Activated CD4-positive, alpha-beta T cell treated with anti-CD3 and anti-CD28 coated beads, Interleukin-2, amount 50 U/mL, for 4 hours (primary cell): ENCODE data around the gene GHR.

ENCODE experiments used
- DNase-seq, 2 experiments: peaks; one replicate each; pipeline ENCODE4 v3.0.0-alpha.2; 2020

Gene GHR

DNA sequence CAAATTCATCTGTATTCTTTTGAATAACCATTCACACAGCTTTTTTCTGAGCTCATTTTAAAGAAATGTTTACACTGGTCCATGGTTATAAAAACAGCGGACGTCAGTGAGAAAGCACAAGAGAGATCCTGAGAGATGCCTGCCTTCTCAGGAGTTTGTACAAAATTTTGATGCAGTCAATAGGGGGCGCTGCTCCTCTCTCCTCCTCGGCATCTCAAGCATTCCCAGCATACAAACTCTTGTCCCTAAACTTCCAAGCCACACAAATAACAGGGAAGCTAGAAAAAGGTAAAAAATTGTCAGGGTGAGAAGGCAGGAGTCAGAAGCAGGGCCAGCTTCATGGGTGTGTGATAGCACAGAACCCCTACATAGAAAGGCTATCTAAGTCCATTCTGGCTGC, 322.2 kb downstream of the GHR start:
- DNase-seq: no peak

DNA sequence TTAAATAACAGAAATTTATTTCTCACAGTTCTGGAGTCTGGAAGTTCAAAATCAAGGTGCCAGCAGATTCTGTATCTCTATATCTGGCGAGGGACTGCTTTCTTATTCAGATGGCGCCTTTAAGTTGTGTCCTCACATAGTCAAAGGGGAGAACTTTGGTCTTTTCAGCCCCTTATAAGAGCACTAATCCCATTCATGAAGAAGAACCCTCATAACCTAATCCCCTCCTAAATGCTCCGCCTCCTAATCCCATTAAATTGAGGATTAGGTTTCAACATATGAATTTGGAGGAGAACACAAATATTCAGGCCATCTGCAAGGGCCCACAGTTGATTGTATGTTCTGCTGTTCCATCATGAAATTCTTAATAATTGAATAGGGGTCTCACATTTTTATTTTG, 322.6 kb downstream of the GHR start:
- DNase-seq: no peak

DNA sequence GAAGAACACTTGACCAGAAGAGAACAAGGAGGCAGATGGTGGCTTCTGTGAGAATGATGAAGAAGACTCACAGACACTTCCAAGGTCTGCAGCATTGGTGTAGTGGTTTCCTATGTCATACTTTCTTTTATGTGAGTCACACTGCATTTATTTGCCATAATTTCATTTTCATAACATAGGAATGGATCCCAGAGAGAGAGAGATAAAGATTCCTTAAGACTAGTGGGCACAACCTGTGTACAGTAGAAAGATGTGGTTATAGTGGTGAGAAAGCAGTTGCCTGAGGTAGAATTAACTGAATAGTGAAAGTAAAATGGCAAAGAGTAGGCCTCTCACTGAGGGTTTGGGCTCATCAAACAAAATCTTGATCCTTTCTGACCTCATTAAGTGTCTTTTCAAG, 325.8 kb downstream of the GHR start:
- no peak for DNase-seq

DNA sequence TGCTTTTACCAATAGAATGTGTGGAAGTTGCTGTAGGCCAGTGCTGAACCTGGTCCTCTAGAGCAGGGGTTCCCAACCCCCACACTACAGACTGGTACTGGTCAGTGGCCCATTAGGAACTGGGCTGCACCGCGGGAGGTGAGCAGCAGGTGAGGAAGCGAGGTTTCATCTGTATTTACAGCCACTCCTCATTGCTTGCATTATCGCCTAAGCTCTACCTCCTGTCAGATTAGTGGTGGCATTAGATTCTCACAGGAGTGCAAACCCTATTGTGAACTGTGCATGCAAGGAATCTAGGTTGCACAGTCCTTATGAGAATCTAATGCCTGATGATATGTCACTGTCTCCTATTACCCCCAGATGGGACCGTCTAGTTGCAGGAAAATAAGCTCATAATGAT, 327.3 kb downstream of the GHR start:
- DNase-seq: no peak

DNA sequence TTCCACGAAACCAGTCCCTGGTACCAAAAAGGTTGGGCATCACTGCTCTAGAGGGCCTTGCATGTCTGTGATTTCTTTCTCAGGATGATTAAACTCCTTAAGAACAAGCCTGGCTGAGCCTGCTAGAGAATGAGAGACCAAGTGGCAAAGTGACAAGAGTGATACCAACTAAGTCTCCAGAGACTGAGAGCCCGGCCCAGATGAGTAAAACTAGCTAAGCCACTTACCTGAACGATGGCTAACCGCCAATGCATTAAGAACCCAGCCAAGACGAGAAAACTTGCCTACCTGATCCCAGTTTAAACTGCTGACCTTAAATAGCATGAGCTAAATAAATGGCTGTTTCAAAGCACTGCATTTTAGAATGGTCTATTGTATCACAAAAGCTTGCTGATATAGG, 327.8 kb downstream of the GHR start:
- DNase-seq: no peak

DNA sequence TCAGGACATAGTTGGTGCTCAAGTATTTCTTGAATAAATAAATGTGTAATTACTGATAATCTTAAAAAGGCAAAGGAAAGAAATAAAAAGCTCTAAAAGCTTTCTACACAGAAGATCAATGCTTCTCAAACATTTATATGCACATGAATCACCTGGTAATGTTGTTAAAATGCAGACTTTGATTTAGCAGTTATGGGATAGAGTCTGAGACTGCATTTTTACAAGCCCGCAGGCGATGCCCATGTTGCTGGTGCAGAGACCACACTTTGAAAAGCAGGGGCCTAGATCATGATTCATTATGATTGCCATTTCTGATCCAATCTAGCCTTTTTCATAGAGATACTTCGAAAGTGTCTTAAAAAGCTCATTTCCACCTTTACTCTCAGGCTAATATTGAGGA, 329.9 kb downstream of the GHR start:
- DNase-seq: no peak

DNA sequence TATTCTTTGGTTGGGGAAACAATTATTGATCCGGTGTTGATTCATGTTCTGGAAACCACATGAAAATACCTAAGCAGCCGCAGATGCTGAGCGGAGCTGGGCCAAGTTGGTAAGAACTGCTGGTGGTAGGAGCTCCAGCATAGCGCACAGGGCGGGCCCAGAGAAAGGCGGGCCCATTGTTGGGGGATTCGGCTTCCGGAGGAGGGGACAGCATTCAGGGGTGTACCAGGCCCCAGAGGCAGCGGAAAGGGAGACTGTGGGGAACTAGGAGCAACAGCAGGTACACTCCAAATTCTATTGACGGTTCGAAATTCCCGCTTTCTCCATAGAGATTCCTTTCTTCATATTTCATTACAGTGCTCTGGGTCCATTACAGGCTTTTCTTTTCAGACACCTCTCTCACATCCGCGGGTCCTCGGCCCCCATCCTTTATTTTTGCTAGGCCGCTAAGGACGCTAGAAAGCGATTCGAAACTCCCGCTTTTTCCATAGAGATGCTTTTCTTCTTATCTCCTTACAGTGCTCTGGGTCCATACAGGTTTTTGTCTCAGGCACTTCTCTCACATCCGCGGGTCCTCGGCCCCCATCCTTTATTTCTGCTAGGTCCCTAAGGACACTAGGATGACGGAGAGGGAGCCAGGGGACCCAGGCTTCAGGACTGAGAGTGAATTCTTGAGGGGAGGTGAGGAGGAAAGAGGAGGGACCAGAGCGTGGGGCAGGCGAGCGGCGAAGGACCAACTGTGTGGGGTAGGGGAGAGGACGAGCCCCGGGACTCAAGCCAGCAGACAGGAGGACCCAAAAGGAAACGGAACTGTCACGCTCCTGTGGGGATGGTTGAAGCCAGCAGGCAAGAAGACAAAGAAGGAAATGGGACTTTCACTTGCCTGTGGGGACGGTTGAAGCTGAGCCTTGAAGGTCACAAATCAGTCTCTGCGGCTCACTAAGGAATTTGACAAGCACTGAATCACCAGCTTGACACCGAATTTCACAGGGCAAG, 333.7 kb downstream of the GHR start, which contains the start of gene CCDC152:
TSS of gene CCDC152 (plus strand) at position 213 of the 996 bp plus-strand sequence. CDS start 2,304 bp downstream, outside the sequence.
- DNase-seq: peak; percentile 45 to 46

DNA sequence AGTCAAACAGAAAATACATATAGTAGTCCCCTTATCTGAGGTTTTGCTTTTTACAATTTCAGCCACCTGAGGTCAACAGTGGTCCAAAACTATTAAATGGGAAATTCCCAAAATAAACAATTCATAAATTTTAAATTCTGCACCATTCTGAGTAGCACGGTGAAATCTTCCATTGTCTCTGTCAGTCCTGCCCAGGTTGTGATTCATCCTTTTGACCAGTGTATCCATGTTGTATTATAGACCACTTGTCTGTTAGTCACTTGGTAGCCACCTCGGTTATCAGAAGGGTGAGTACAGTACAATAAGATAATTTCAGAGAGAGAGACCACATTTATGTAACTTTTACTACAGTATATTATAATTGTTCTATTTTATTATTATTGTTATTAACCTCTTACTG, 336.2 kb downstream of the GHR start:
- DNase-seq: no peak

DNA sequence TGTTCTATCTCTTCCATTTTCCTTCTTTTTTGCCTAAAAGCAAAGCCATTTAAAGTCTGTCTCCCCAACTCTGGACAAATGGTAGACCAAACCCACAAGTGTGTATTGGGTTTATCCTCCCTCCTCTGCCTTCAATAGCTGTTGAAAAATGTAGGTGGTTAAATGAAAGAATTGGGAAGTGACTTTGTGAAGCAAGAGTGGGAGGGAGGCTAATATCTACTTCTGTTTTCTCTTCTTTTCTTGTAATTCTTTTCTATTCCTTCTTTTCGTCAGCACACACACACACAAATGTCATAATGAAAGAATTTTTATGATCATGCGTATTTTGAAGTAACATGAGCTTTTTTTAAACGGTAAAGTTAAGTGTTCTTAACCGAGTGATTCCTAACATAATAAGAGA, 337.2 kb downstream of the GHR start:
- no peak for DNase-seq

DNA sequence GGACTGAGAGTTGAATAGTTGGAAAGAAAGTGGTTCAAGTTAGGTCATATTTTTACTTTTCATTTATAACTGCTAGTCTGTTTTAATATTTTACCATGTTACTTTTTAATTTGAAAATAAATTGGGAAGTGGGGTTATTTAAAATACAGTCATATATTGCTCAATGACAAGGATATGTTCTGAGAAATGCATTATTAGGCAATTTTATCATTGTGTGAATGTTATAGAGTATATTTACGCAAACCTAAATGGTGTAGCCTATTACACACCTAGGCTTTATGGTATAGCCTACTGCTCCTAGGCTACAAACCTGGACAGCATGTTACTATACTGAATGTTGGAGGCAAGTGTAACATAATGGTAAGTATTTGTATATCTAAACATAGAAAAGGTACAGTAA, 338.6 kb downstream of the GHR start:
- no peak for DNase-seq

DNA sequence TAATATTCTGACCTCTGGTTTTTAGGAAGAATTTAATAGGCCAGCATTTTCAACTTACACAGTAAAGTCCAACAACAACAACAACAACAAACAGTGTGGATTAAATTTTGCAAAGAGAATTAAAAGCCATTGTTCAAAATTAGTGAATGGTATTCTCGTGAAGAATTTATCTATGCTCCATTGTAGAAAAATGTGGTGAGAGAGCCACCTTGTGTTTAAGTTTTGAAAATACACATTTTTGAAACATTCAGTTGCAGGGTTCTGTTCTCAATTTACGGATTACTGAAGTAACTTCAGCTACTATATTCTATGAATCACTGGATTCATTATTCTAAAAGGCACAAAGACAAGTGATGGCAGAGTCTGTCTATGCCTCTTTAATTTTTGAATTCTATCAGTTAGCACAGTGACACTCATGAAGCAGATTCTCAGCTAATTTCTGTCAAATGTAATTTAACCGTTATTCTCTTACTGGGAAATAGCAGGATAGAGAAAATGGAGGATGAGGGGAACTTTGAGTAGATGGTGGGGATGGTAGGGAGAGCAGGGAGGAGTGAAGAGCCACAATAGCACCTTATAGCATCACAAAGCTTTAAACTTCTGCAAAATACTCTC, 344.4 kb downstream of the GHR start:
- no peak for DNase-seq

DNA sequence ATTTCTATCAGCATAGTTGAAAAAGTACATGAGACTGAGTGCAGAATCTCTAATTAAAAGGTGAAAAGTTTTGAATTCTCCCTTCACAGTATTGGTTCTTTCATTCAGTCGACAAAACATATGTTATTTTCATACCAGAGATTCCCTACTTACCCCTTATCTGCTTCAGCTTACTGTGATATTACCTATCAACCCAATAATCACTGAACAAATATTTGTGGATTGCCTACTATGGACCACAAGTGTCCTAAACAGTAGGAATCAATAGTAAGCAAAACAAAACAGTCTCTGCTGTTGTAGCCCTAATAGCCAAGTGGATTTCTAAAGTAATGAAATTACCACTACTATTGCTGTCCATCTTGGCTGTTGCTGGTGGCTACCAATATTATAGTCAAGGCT, 344.9 kb downstream of the GHR start:
- DNase-seq: no peak

DNA sequence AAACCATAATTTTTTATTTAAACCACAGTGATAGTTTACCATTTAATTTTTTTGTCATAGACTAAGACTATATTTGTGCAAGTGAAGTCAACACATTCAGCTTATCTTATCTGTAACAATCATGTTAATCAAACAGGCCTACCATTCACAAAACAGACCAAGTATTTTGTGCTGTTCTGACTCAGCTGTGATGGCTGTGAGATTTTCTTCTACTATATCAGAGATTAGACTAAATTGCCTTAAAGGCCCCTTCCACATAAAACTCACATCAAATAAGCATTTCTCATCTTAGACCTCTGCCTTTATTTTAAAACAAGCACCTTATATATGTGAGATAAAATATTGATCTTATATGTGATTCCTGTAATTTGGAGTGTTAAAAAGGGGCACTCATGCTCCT, 346.8 kb downstream of the GHR start:
- no peak for DNase-seq
